LNCAP (cell line): ENCODE results near the gene TLR4.

Experiments
- CTCF ChIP-seq: fragments of 450-650 bp; IDR thresholded peaks from 2 replicates; pipeline ENCODE4 v1.5.1; 2017; ENCODE audit warnings: mild to moderate bottlenecking

Gene TLR4

DNA sequence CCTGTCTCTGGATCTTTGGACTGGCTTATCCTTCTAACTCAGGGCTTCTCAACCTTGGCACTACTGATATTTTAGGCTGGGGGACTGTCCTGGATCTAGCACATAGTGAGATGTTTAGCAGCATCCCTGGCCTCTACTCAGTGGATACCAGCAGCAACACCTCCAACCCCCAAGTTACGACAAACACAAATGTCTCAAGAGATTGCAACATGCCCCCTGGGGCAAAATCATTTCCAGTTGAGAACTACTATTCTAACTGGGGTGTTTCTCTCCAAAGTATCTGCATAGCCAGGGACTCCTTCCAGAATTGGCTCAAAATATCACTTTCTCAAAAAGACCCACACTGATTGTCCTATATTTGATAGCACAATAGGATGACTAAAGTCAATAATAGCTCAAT is 7.2 kb upstream of the TLR4 start:
- no peak for TF ChIP-seq CTCF

DNA sequence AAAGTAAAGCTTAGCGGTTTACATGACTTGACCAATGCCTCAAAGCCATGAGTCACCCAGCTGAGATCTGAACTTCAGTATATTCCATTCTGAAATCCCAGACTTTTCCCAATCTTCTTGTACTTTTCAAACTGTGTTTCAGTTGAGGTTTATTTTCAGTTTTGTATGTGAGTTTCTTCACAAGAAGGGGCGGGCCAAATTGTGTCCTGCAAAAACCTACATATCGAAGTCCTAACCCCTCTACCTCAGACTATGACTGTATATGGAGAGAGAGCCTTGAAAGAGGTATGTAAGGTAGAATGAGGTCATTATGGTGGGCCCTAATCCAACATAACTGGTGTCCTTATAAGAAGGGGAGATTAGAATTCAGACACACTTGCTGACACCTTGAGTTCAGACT is 666 bp upstream of the TLR4 start:
- TF ChIP-seq CTCF = no peak

- no peak for TF ChIP-seq CTCF
These were observed 394 bp downstream of the TLR4 start for GRCh38 chr9:117704597-117704996.

- TF ChIP-seq CTCF = no peak
These were observed 1.2 kb downstream of the TLR4 start for GRCh38 chr9:117705386-117705785.

GRCh38 chr9:117706421-117707116 is 2.4 kb downstream of the TLR4 start:
- no peak for TF ChIP-seq CTCF

- no peak for TF ChIP-seq CTCF
These were observed 3.4 kb downstream of the TLR4 start for GRCh38 chr9:117707561-117707960.

- no peak for TF ChIP-seq CTCF
These were observed 5.7 kb downstream of the TLR4 start for GRCh38 chr9:117709936-117710335.

DNA sequence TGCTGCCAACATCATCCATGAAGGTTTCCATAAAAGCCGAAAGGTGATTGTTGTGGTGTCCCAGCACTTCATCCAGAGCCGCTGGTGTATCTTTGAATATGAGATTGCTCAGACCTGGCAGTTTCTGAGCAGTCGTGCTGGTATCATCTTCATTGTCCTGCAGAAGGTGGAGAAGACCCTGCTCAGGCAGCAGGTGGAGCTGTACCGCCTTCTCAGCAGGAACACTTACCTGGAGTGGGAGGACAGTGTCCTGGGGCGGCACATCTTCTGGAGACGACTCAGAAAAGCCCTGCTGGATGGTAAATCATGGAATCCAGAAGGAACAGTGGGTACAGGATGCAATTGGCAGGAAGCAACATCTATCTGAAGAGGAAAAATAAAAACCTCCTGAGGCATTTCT is 10.1 kb downstream of the TLR4 start:
- TF ChIP-seq CTCF = no peak
